PC-9 (cell line): Measurements from ENCODE around the gene USP34. TPM values are rescaled to one million over a fixed set of nuclear protein-coding genes. Genes with fewer than 3 reads are reported as not detected.

Experiments
- BruUV-seq: library from RNA; stranded (reverse); fragments of 400-500 nt; replicated peaks from 2 replicates; lab custom pipeline; 2021; lab: Mats Ljungman, UMichigan
- CTCF ChIA-PET: fragments of 300-600 bp; sonication (Branson Sonifier 250); formaldehyde crosslinking; loops from one replicate; lab custom pipeline; 2022; ENCODE audit warnings: antibody characterized with exemption; lab: Charles Lee
- POLR2A ChIA-PET: fragments of 300-600 bp; sonication (Branson Sonifier 250); formaldehyde crosslinking; loops from one replicate; lab custom pipeline; 2022; ENCODE audit warnings: antibody characterized with exemption; ENCODE audit not compliant: unreplicated experiment; lab: Charles Lee
- DNase-seq, 2 experiments: peaks; one replicate each; pipeline versions ENCODE4 v3.0.0 to v3.0.0-alpha.2; 2015 to 2022; ENCODE audit warnings: mixed read lengths in 1 of 2
- H2AFZ ChIP-seq: fragments of 200-600 bp; sonication (generic); 2 replicates; pipeline ENCODE4 v1.8.1; 2017; ENCODE audit warnings: antibody characterized with exemption
- H3F3A ChIP-seq: fragments of 200-600 bp; sonication (generic); 2 replicates; pipeline ENCODE4 v1.8.1; 2017; ENCODE audit warnings: antibody characterized with exemption, mild to moderate bottlenecking, low read depth; ENCODE audit not compliant: insufficient read depth
- H3K27ac ChIP-seq: fragments of 200-600 bp; sonication (generic); 2 replicates; pipeline ENCODE4 v1.6.1; 2016; ENCODE audit warnings: mixed run types
- H3K27me3 ChIP-seq: fragments of 200-600 bp; sonication (generic); 2 replicates; pipeline ENCODE4 v1.6.1; 2016; ENCODE audit warnings: low read depth, mixed run types; ENCODE audit not compliant: insufficient read depth
- H3K36me3 ChIP-seq: fragments of 200-600 bp; sonication (generic); 2 replicates; pipeline ENCODE4 v1.6.1; 2016; ENCODE audit warnings: low read depth, mixed run types
- H3K4me1 ChIP-seq: fragments of 200-600 bp; sonication (generic); replicated peaks from 2 replicates; pipeline ENCODE4 v1.6.1; 2016; ENCODE audit warnings: mixed run types; ENCODE audit not compliant: insufficient read depth
- H3K4me2 ChIP-seq: fragments of 200-600 bp; sonication (generic); 2 replicates; pipeline ENCODE4 v1.6.1; 2017; ENCODE audit warnings: mixed run types
- H3K4me3 ChIP-seq: fragments of 200-600 bp; sonication (generic); 2 replicates; pipeline ENCODE4 v1.6.1; 2016; ENCODE audit warnings: mixed run types
- H3K79me2 ChIP-seq: fragments of 200-600 bp; sonication (generic); 2 replicates; pipeline ENCODE4 v1.6.1; 2017; ENCODE audit warnings: low read depth, mixed run types
- H3K9me2 ChIP-seq: fragments of 200-600 bp; sonication (generic); 2 replicates; pipeline ENCODE4 v1.8.1; 2017; ENCODE audit warnings: mild to moderate bottlenecking; ENCODE audit not compliant: insufficient read depth
- H3K9me3 ChIP-seq: fragments of 200-600 bp; sonication (generic); 2 replicates; pipeline ENCODE4 v1.8.1; 2016; ENCODE audit warnings: low read depth; ENCODE audit not compliant: insufficient read depth
- H4K20me1 ChIP-seq: fragments of 200-600 bp; sonication (generic); 2 replicates; pipeline ENCODE4 v1.8.1; 2017; ENCODE audit not compliant: insufficient read depth
- CTCF ChIP-seq: fragments of 200-600 bp; sonication (generic); conservative IDR thresholded peaks from 2 replicates; pipeline ENCODE4 v1.6.1; 2017; ENCODE audit warnings: mixed run types, antibody characterized with exemption, mild to moderate bottlenecking, moderate library complexity
- EZH2 ChIP-seq: fragments of 200-600 bp; sonication (generic); IDR thresholded peaks from 2 replicates; pipeline ENCODE4 v1.8.0; 2017; ENCODE audit warnings: antibody characterized with exemption, low read depth
- intact Hi-C: fragments of 100-400 bp; cut with micrococcal nuclease; formaldehyde crosslinking; loops from one replicate; pipeline ENCODE4 v1.10.0; 2022; ENCODE audit not compliant: unreplicated experiment
- total RNA-seq: library from RNA; stranded (reverse); gene quantifications from 2 replicates; pipeline ENCODE4 v1.2.3, GENCODE V29; 2021

USP34 gene
- total RNA-seq, 1 experiment from 2014 or later: 120 TPM

GRCh38 chr2:61145990-61146389 lies 324.9 kb downstream of the USP34 start:
- ChIA-PET CTCF (no interaction called here), POLR2A (no interaction called here)
- no peaks in the 10 kb centered on the region for H3K9me2 ChIP-seq
- H3K36me3 ChIP-seq: no peaks in the 10 kb centered on the region
- peak overlapping the region; percentile 75; the same call in 1 of the 2 replicates for H3K4me3 ChIP-seq
- peaks cover 7% of the 10 kb centered on the region; the same call in 1 of the 2 replicates for H3F3A ChIP-seq
- H3K27ac ChIP-seq: no peak overlapping the region
- TF ChIP-seq CTCF (no peak), EZH2 (no peak)
- DNase-seq: no peak
- H4K20me1 ChIP-seq: no peaks in the 10 kb centered on the region
- no peak overlapping the region for H2AFZ ChIP-seq
- H3K9me3 ChIP-seq: no peaks in the 10 kb centered on the region
- no peaks in the 10 kb centered on the region for H3K27me3 ChIP-seq
- peaks cover 5% of the 10 kb centered on the region for H3K4me1 ChIP-seq
- no TSS peak for BruUV-seq
- intact Hi-C loops: loop anchor here (1.0 to 2.0 kb wide), 2 partner anchors 31 to 81 kb away; partner anchors contain the start of gene SANBR
- H3K4me2 ChIP-seq: peak overlapping the region; percentile 83
- H3K79me2 ChIP-seq: peaks cover 9% of the 10 kb centered on the region

GRCh38 chr2:61144697-61145268 lies 326.1 kb downstream of the USP34 start:
- Histone ChIP-seq H3K9me3 (no peaks in the 10 kb centered on the region), H3F3A (peaks cover 7% of the 10 kb centered on the region; the same call in 1 of the 2 replicates), H3K36me3 (no peaks in the 10 kb centered on the region), H3K4me2 (peak overlapping the region; percentile 83), H3K4me3 (peak overlapping the region; percentile 75), H3K9me2 (no peaks in the 10 kb centered on the region), H2AFZ (peak overlapping the region; percentile 83), H4K20me1 (no peaks in the 10 kb centered on the region), H3K4me1 (peaks cover 5% of the 10 kb centered on the region), H3K79me2 (peaks cover 9% of the 10 kb centered on the region), H3K27me3 (no peaks in the 10 kb centered on the region), H3K27ac (no peak overlapping the region)
- no peak for TF ChIP-seq CTCF
- no peak for TF ChIP-seq EZH2
- POLR2A ChIA-PET: interaction anchor here (0.5 to 0.7 kb wide), 6 partner anchors 29 to 1285 kb away, joined by 3 to 9 read pairs (median 4); no protein-coding TSS in a partner anchor
- intact Hi-C loops: loop anchor here (1.0 to 2.0 kb wide), 2 partner anchors 32 to 79 kb away; partner anchors contain the start of gene SANBR
- BruUV-seq: no TSS peak
- peak; percentile 94 to 98 for DNase-seq
- CTCF ChIA-PET: no interaction called here

- TF ChIP-seq EZH2: no peak
- TF ChIP-seq CTCF: no peak
- CTCF ChIA-PET: no interaction called here
- Histone ChIP-seq H3K4me3 (no peak overlapping the region), H3K4me1 (peaks cover 5% of the 10 kb centered on the region), H3K4me2 (no peak overlapping the region), H2AFZ (no peak overlapping the region), H4K20me1 (no peaks in the 10 kb centered on the region), H3K36me3 (no peaks in the 10 kb centered on the region), H3F3A (peaks cover 7% of the 10 kb centered on the region; the same call in 1 of the 2 replicates), H3K27me3 (no peaks in the 10 kb centered on the region), H3K27ac (no peak overlapping the region), H3K9me2 (no peaks in the 10 kb centered on the region), H3K79me2 (peaks cover 9% of the 10 kb centered on the region), H3K9me3 (no peaks in the 10 kb centered on the region)
- POLR2A ChIA-PET: interaction anchor here (0.7 kb wide), 1 partner anchor 159 kb away, joined by 11 read pairs; no protein-coding TSS in a partner anchor
- intact Hi-C loops: no loop called here
- no peak for DNase-seq
- BruUV-seq: no TSS peak
Measured at GRCh38 chr2:61141151-61141550, 329.7 kb downstream of the USP34 start.
